ENCODE data around the gene ZNF521.

GRCh38 chr18:25125680-25126079 is 226.3 kb downstream of the ZNF521 start:
- TF ChIP-seq, protein P1, sequence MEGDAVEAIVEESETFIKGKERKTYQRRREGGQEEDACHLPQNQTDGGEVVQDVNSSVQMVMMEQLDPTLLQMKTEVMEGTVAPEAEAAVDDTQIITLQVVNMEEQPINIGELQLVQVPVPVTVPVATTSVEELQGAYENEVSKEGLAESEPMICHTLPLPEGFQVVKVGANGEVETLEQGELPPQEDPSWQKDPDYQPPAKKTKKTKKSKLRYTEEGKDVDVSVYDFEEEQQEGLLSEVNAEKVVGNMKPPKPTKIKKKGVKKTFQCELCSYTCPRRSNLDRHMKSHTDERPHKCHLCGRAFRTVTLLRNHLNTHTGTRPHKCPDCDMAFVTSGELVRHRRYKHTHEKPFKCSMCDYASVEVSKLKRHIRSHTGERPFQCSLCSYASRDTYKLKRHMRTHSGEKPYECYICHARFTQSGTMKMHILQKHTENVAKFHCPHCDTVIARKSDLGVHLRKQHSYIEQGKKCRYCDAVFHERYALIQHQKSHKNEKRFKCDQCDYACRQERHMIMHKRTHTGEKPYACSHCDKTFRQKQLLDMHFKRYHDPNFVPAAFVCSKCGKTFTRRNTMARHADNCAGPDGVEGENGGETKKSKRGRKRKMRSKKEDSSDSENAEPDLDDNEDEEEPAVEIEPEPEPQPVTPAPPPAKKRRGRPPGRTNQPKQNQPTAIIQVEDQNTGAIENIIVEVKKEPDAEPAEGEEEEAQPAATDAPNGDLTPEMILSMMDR (IDR thresholded peaks at IDR 0.05; ENCODE audit: insufficient read depth, low read length, poor library complexity, severe bottlenecking): no peak
- TF ChIP-seq EZH2phosphoT487 (conservative IDR thresholded peaks at IDR 0.05; ENCODE audit: low read length): no peak

Data from SU-DHL-6 (cell line).